ENCODE data around the gene FAM229B. TPM values are rescaled to one million over a fixed set of nuclear protein-coding genes. Genes with fewer than 3 reads are reported as not detected.
"Not testable (repeated sequence)": the region's sequence is repeated elsewhere in the genome, so short reads cannot be mapped to it uniquely, and the experiment has no call there.

FAM229B gene
- total RNA-seq, 1 donor = 11.6 TPM

- Histone ChIP-seq H3K27ac (ENCODE audit: low read depth, low read length) (no peak overlapping the region), H3K79me2 (ENCODE audit: insufficient read depth, low read length) (no peaks in the 10 kb centered on the region), H2AFZ (ENCODE audit: low read length) (no peak overlapping the region), H3K4me3 (ENCODE audit: insufficient read depth, low read length) (no peak overlapping the region), H3K27me3 (ENCODE audit: insufficient read depth, low read length) (no peaks in the 10 kb centered on the region), H4K20me1 (ENCODE audit: insufficient read depth, low read length) (no peaks in the 10 kb centered on the region), H3K4me1 (ENCODE audit: insufficient read depth, low read length) (no peaks in the 10 kb centered on the region), H3K9me3 (ENCODE audit: low read depth, low read length) (no peaks in the 10 kb centered on the region), H3K36me3 (ENCODE audit: insufficient read depth, low read length) (peaks cover 7% of the 10 kb centered on the region), H3K4me2 (ENCODE audit: insufficient read depth, low read length) (no peak overlapping the region)
- no peak for TF ChIP-seq CTCF (IDR thresholded peaks at IDR 0.05; ENCODE audit: extremely low read depth, low read depth, low read length)
- DNase-seq (ENCODE audit: insufficient read length, low spot score, missing footprints) = no peak
Observed at GRCh38 chr6:112096901-112097300, 9.5 kb downstream of the FAM229B start.

GRCh38 chr6:112100561-112100960 is 13.2 kb downstream of the FAM229B start:
- no peak for TF ChIP-seq CTCF (IDR thresholded peaks at IDR 0.05; ENCODE audit: extremely low read depth, low read depth, low read length)
- Histone ChIP-seq H3K79me2 (ENCODE audit: insufficient read depth, low read length) (no peaks in the 10 kb centered on the region), H3K27me3 (ENCODE audit: insufficient read depth, low read length) (no peaks in the 10 kb centered on the region), H3K4me1 (ENCODE audit: insufficient read depth, low read length) (no peaks in the 10 kb centered on the region), H3K4me2 (ENCODE audit: insufficient read depth, low read length) (no peak overlapping the region), H3K36me3 (ENCODE audit: insufficient read depth, low read length) (peaks cover 21% of the 10 kb centered on the region), H3K9me3 (ENCODE audit: low read depth, low read length) (no peaks in the 10 kb centered on the region), H3K4me3 (ENCODE audit: insufficient read depth, low read length) (no peak overlapping the region), H2AFZ (ENCODE audit: low read length) (no peak overlapping the region), H3K27ac (ENCODE audit: low read depth, low read length) (no peak overlapping the region), H4K20me1 (ENCODE audit: insufficient read depth, low read length) (no peaks in the 10 kb centered on the region)
- no peak for DNase-seq (ENCODE audit: insufficient read length, low spot score, missing footprints)

GRCh38 chr6:112106026-112106425 is 18.6 kb downstream of the FAM229B start:
- H3K27ac ChIP-seq (ENCODE audit: low read depth, low read length); H3K4me2 ChIP-seq (ENCODE audit: insufficient read depth, low read length); H3K9me3 ChIP-seq (ENCODE audit: low read depth, low read length); H4K20me1 ChIP-seq (ENCODE audit: insufficient read depth, low read length); H3K79me2 ChIP-seq (ENCODE audit: insufficient read depth, low read length); H2AFZ ChIP-seq (ENCODE audit: low read length); H3K4me1 ChIP-seq (ENCODE audit: insufficient read depth, low read length); DNase-seq (ENCODE audit: insufficient read length, low spot score, missing footprints); H3K4me3 ChIP-seq (ENCODE audit: insufficient read depth, low read length); H3K27me3 ChIP-seq (ENCODE audit: insufficient read depth, low read length): not testable (repeated sequence)
- peaks cover 61% of the 10 kb centered on the region for H3K36me3 ChIP-seq (ENCODE audit: insufficient read depth, low read length)

- H3K4me1 ChIP-seq (ENCODE audit: insufficient read depth, low read length) = no peaks in the 10 kb centered on the region
- no peaks in the 10 kb centered on the region for H3K9me3 ChIP-seq (ENCODE audit: low read depth, low read length)
- H3K79me2 ChIP-seq (ENCODE audit: insufficient read depth, low read length) = no peaks in the 10 kb centered on the region
- no peaks in the 10 kb centered on the region for H4K20me1 ChIP-seq (ENCODE audit: insufficient read depth, low read length)
- no peak overlapping the region for H3K4me2 ChIP-seq (ENCODE audit: insufficient read depth, low read length)
- H2AFZ ChIP-seq (ENCODE audit: low read length) = no peak overlapping the region
- peaks cover 67% of the 10 kb centered on the region for H3K36me3 ChIP-seq (ENCODE audit: insufficient read depth, low read length)
- no peak overlapping the region for H3K27ac ChIP-seq (ENCODE audit: low read depth, low read length)
- H3K4me3 ChIP-seq (ENCODE audit: insufficient read depth, low read length) = no peak overlapping the region
- DNase-seq (ENCODE audit: insufficient read length, low spot score, missing footprints) = no peak
- H3K27me3 ChIP-seq (ENCODE audit: insufficient read depth, low read length) = no peaks in the 10 kb centered on the region
- TF ChIP-seq CTCF (IDR thresholded peaks at IDR 0.05; ENCODE audit: extremely low read depth, low read depth, low read length) = no peak
Observed at GRCh38 chr6:112106562-112106961, 19.2 kb downstream of the FAM229B start.
